Neuronal stem cell (in vitro differentiated cells): ENCODE measurements around the gene TUBA8.

ENCODE experiments used
- DNase-seq: peaks from one replicate; pipeline ENCODE4 v3.0.0-alpha.2; 2013; ENCODE audit warnings: low spot score
- H2AFZ ChIP-seq: one replicate; pipeline ENCODE4 v1.6.1; 2013; ENCODE audit warnings: mild to moderate bottlenecking, low read length, inconsistent platforms
- H2AK5ac ChIP-seq: 2 replicates; pipeline ENCODE4 v1.6.1; 2013; ENCODE audit warnings: low read depth, mild to moderate bottlenecking, inconsistent platforms, low read length, moderate library complexity, mixed read lengths
- H2BK120ac ChIP-seq: 2 replicates; pipeline ENCODE4 v1.6.1; 2013; ENCODE audit warnings: low read depth, mild to moderate bottlenecking, inconsistent platforms, low read length, moderate library complexity, mixed read lengths
- H2BK12ac ChIP-seq: one replicate; pipeline ENCODE4 v1.6.1; 2013; ENCODE audit warnings: low read length, inconsistent platforms
- H2BK15ac ChIP-seq: 2 replicates; pipeline ENCODE4 v1.6.1; 2013; ENCODE audit warnings: mild to moderate bottlenecking, low read length, inconsistent platforms, mixed read lengths
- H2BK5ac ChIP-seq: one replicate; pipeline ENCODE4 v1.6.1; 2013; ENCODE audit warnings: inconsistent platforms, mild to moderate bottlenecking, low read length, moderate library complexity
- H3K14ac ChIP-seq: one replicate; pipeline ENCODE4 v1.6.1; 2013; ENCODE audit warnings: low read length, inconsistent platforms
- H3K18ac ChIP-seq: 2 replicates; pipeline ENCODE4 v1.6.1; 2013; ENCODE audit warnings: low read length, inconsistent platforms
- H3K23ac ChIP-seq: 2 replicates; pipeline ENCODE4 v1.6.1; 2013; ENCODE audit warnings: low read depth, mild to moderate bottlenecking, mixed read lengths, low read length, inconsistent platforms; ENCODE audit not compliant: poor library complexity
- H3K27ac ChIP-seq: replicated peaks from 3 replicates; pipeline ENCODE4 v1.5.1; 2013; ENCODE audit warnings: low read length, inconsistent platforms
- H3K27me3 ChIP-seq, 3 experiments: 2 replicates each; pipeline ENCODE4 v1.6.1; 2013; ENCODE audit warnings: low read length in 3 of 3, mild to moderate bottlenecking in 2 of 3, inconsistent platforms in 1 of 3, low read depth in 1 of 3, mixed read lengths in 1 of 3, moderate library complexity in 1 of 3; ENCODE audit not compliant: control insufficient read depth in 3 of 3, insufficient read depth in 3 of 3
- H3K36me3 ChIP-seq, 2 donors: replicated peaks in 1 of 2; 2 replicates each; pipeline ENCODE4 v1.6.1; 2013; ENCODE audit warnings: low read length in 2 of 2; ENCODE audit not compliant: control insufficient read depth in 2 of 2, insufficient read depth in 2 of 2
- H3K4ac ChIP-seq: 2 replicates; pipeline ENCODE4 v1.6.1; 2013; ENCODE audit warnings: inconsistent platforms, mild to moderate bottlenecking, low read length, moderate library complexity
- H3K4me1 ChIP-seq, 2 donors: 1 replicate in 1 of 2; 2 replicates in 1 of 2; pipeline ENCODE4 v1.6.1; 2013; ENCODE audit warnings: low read length in 2 of 2, low read depth in 1 of 2; ENCODE audit not compliant: control insufficient read depth in 2 of 2, insufficient read depth in 1 of 2
- H3K4me2 ChIP-seq: one replicate; pipeline ENCODE4 v1.6.1; 2013; ENCODE audit warnings: mild to moderate bottlenecking, low read length, inconsistent platforms; ENCODE audit not compliant: insufficient read depth, poor library complexity, severe bottlenecking
- H3K4me3 ChIP-seq, 2 donors: 2 replicates each; pipeline ENCODE4 v1.5.1; 2013; ENCODE audit warnings: low read length in 2 of 2, mild to moderate bottlenecking in 2 of 2, inconsistent platforms in 1 of 2, moderate library complexity in 1 of 2
- H3K79me1 ChIP-seq: one replicate; pipeline ENCODE4 v1.6.1; 2013; ENCODE audit warnings: low read depth, mild to moderate bottlenecking, inconsistent platforms, low read length, moderate library complexity
- H3K9ac ChIP-seq: one replicate; pipeline ENCODE4 v1.6.1; 2013; ENCODE audit warnings: mild to moderate bottlenecking, low read depth, low read length, inconsistent platforms; ENCODE audit not compliant: poor library complexity
- H3K9me3 ChIP-seq, 2 donors: replicated peaks in 1 of 2; 2 replicates each; pipeline versions ENCODE3 to v1.6.1; 2013; ENCODE audit warnings: low read length in 2 of 2, mild to moderate bottlenecking in 2 of 2, inconsistent platforms in 1 of 2, low read depth in 1 of 2, mixed read lengths in 1 of 2, moderate library complexity in 1 of 2; ENCODE audit not compliant: control insufficient read depth in 2 of 2, insufficient read depth in 1 of 2
- H4K8ac ChIP-seq: one replicate; pipeline ENCODE4 v1.6.1; 2013; ENCODE audit warnings: low read depth, mild to moderate bottlenecking, inconsistent platforms, low read length, moderate library complexity
- H4K91ac ChIP-seq: one replicate; pipeline ENCODE4 v1.6.1; 2013; ENCODE audit warnings: low read length, low read depth, mild to moderate bottlenecking, inconsistent platforms; ENCODE audit not compliant: poor library complexity
- WGBS, 2 donors: extraction: QIAGEN DNeasy Blood & Tissue Kit; methylation state at CpG; one replicate each; pipeline ENCODE4 v1.1.7; 2013; ENCODE audit warnings: missing lambda C conversion rate in 2 of 2, mixed read lengths in 1 of 2; ENCODE audit not compliant: insufficient read length in 2 of 2, insufficient replicate concordance in 1 of 2; ENCODE audit errors: extremely low coverage in 2 of 2; 5-methylcytosine and 5-hydroxymethylcytosine counted together

Gene TUBA8

GRCh38 chr22:18088825-18089568 lies 21.6 kb upstream of the TUBA8 start:
- H3K36me3 ChIP-seq = peaks cover 32 to 71% of the 10 kb centered on the region in 2 donors

GRCh38 chr22:18090286-18090685 lies 20.3 kb upstream of the TUBA8 start:
- H2AFZ ChIP-seq = no peak overlapping the region
- no peak overlapping the region for H3K14ac ChIP-seq

More at GRCh38 chr22:18088825-18089568, 21.6 kb upstream of the TUBA8 start:
- H2BK15ac ChIP-seq = no peak overlapping the region
- H3K14ac ChIP-seq = no peak overlapping the region
- no CpG with 5 or more reads among the region's 11 CpGs for WGBS, 2 donors
- peaks cover 0 to 2% of the 10 kb centered on the region in 2 donors for H3K4me1 ChIP-seq
- H3K18ac ChIP-seq = no peak overlapping the region
- H4K91ac ChIP-seq = no peak overlapping the region
- H3K4ac ChIP-seq = no peak overlapping the region
- peaks cover 0 to 2% (median 0%) of the 10 kb centered on the region in 3 experiments for H3K27me3 ChIP-seq
- peaks cover 2% of the 10 kb centered on the region for H3K79me1 ChIP-seq
- no peak overlapping the region for H2AFZ ChIP-seq
- H3K4me2 ChIP-seq = no peak overlapping the region
- no peak overlapping the region for H2BK120ac ChIP-seq
- H3K4me3 ChIP-seq = no peak overlapping the region
- no peak overlapping the region for H3K23ac ChIP-seq
- no peak overlapping the region for H2BK5ac ChIP-seq
- no peaks in the 10 kb centered on the region for H3K9me3 ChIP-seq
- no peak overlapping the region for H3K27ac ChIP-seq
- no peak overlapping the region for H3K9ac ChIP-seq
- no peak overlapping the region for H2AK5ac ChIP-seq
- no peak for DNase-seq
- peak overlapping the region; percentile 43 for H4K8ac ChIP-seq
- H2BK12ac ChIP-seq = no peak overlapping the region

GRCh38 chr22:18091478-18091877 lies 19.1 kb upstream of the TUBA8 start:
- H2BK15ac ChIP-seq = no peak overlapping the region
- DNase-seq = no peak
- no peak overlapping the region for H2AFZ ChIP-seq
- no peak overlapping the region for H3K23ac ChIP-seq
- no peak overlapping the region for H4K8ac ChIP-seq
- no CpG with 5 or more reads among the region's 7 CpGs for WGBS, 2 donors
- no peak overlapping the region for H4K91ac ChIP-seq
- no peak overlapping the region for H3K14ac ChIP-seq
- H3K9me3 ChIP-seq = no peaks in the 10 kb centered on the region
- H3K36me3 ChIP-seq = peaks cover 24 to 54% of the 10 kb centered on the region in 2 donors
- H3K18ac ChIP-seq = no peak overlapping the region
- H2AK5ac ChIP-seq = no peak overlapping the region
- H2BK12ac ChIP-seq = no peak overlapping the region
- peaks cover 0 to 2% of the 10 kb centered on the region in 2 donors for H3K4me1 ChIP-seq
- no peak overlapping the region for H2BK120ac ChIP-seq
- no peak overlapping the region for H3K27ac ChIP-seq
- peaks cover 2% of the 10 kb centered on the region for H3K79me1 ChIP-seq
- H3K4ac ChIP-seq = no peak overlapping the region
- H3K9ac ChIP-seq = no peak overlapping the region
- no peak overlapping the region for H3K4me3 ChIP-seq
- no peak overlapping the region for H3K4me2 ChIP-seq
- H3K27me3 ChIP-seq = no peaks in the 10 kb centered on the region
- no peak overlapping the region for H2BK5ac ChIP-seq

More at GRCh38 chr22:18090286-18090685, 20.3 kb upstream of the TUBA8 start:
- H2BK12ac ChIP-seq = no peak overlapping the region
- no peak overlapping the region for H3K4ac ChIP-seq
- WGBS, 2 donors = no CpG with 5 or more reads among the region's 8 CpGs
- no peak overlapping the region for H3K18ac ChIP-seq
- H3K79me1 ChIP-seq = peaks cover 2% of the 10 kb centered on the region
- no peak overlapping the region for H2BK5ac ChIP-seq
- no peak overlapping the region for H3K9ac ChIP-seq
- H4K8ac ChIP-seq = no peak overlapping the region
- H3K23ac ChIP-seq = no peak overlapping the region
- H3K4me3 ChIP-seq = no peak overlapping the region
- peaks cover 27 to 60% of the 10 kb centered on the region in 2 donors for H3K36me3 ChIP-seq
- no peak overlapping the region for H4K91ac ChIP-seq
- no peak overlapping the region for H3K4me2 ChIP-seq
- no peak overlapping the region for H2AK5ac ChIP-seq
- H3K27ac ChIP-seq = no peak overlapping the region
- H3K9me3 ChIP-seq = no peaks in the 10 kb centered on the region
- peaks cover 0 to 2% of the 10 kb centered on the region in 2 donors for H3K4me1 ChIP-seq
- H2BK120ac ChIP-seq = no peak overlapping the region
- DNase-seq = no peak
- no peaks in the 10 kb centered on the region for H3K27me3 ChIP-seq
- no peak overlapping the region for H2BK15ac ChIP-seq

- Histone ChIP-seq H4K8ac (no peak overlapping the region), H2BK15ac (no peak overlapping the region), H3K9ac (no peak overlapping the region), H2AFZ (no peak overlapping the region), H3K4me2 (no peak overlapping the region), H2BK12ac (no peak overlapping the region), H2AK5ac (no peak overlapping the region), H3K4ac (no peak overlapping the region), H3K23ac (no peak overlapping the region), H3K4me3 (no peak overlapping the region), H3K79me1 (peaks cover 2% of the 10 kb centered on the region), H3K14ac (no peak overlapping the region), H3K36me3 (peaks cover 24 to 48% of the 10 kb centered on the region in 2 donors), H3K27me3 (no peaks in the 10 kb centered on the region), H2BK120ac (no peak overlapping the region), H4K91ac (no peak overlapping the region), H2BK5ac (no peak overlapping the region), H3K18ac (no peak overlapping the region), H3K4me1 (peaks cover 0 to 2% of the 10 kb centered on the region in 2 donors), H3K9me3 (no peaks in the 10 kb centered on the region), H3K27ac (no peak overlapping the region)
- no CpG with 5 or more reads among the region's 22 CpGs for WGBS, 2 donors
- DNase-seq = no peak
Measured at GRCh38 chr22:18091916-18092526, 18.6 kb upstream of the TUBA8 start.
